ENCODE measurements around the gene PARP12.
A peak's percentile ranks its signal among the peaks of the same experiment; 100 is the strongest.
"Not testable (repeated sequence)": the region's sequence is repeated elsewhere in the genome, so short reads cannot be mapped to it uniquely, and the experiment has no call there.

Gene PARP12

DNA sequence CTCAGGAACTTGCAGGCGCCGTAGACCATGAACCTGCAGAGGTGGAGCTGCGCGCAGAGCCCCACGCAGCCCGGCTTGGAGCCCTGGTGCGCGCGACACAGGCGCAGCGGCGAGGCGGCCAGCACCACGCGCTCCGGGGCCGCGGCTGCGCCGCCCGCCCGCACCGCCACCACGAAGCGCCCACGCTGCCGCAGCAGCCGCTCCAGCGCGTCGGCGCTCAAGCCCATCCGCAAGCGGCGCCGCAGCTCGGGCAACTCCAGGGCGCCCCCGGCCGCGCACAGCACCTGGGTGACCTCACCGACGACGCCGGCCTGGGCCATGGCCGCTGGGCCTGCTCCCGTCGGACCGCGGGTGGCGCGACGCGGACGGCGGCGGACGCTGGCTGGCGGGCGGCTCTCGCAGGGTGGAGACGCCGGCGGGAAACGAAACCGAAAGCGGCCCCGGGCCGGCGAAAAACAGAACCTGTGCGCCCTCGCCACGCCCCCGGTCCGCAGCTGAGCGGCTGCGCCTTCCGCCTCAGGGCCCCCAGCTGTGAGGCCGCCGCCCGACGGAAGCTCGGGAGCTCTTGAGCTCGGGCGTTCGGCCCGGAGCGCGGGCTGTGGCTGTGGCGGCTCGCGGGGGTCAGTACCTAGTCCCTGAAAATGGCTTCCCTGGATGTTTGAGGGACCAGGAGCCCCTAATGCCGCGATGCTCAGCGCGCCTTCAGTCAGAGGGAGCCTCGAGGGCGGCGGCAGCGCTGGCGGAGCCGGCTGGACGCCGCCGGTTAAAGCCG is at the start of gene PARP12:
Gene PARP12, minus strand, starts transcription at position 424 of the 772 bp plus-strand sequence. Its CDS starts 104 bp downstream, at position 320.
- Histone ChIP-seq H3K4me1 (ENCODE audit: control insufficient read depth, insufficient read depth, low read length) (no peaks in the 10 kb centered on the region), H3K9ac (ENCODE audit: low read depth, low read length) (peak within 1 kb of the TSS; percentile 47), H3K4me3 (ENCODE audit: low read depth, low read length) (peak within 1 kb of the TSS; percentile 68), H3K27me3 (ENCODE audit: control insufficient read depth, insufficient read depth, low read length) (peaks cover 22% of the 10 kb centered on the region), H3K36me3 (ENCODE audit: control insufficient read depth, insufficient read depth, low read length) (no peaks in the 10 kb centered on the region), H3K9me3 (ENCODE audit: control insufficient read depth, insufficient read depth, low read length) (no peaks in the 10 kb centered on the region)

DNA sequence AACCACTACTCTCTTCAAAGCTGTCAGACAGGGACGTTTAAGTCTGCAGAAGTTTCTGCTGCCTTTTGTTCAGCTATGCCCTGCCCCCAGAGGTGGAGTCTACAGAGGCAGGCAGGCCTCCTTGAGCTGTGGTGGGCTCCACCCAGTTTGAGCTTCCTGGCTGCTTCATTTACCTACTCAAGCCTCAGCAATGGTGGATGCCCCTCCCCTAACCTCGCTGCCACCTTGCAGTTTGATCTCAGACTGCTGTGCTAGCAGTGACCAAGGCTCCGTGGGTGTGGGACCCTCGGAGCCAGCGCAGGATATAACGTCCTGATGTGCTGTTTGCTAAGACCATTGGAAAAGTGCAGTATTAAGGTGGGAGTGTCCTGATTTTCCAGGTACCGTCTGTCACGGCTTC is 46.0 kb upstream of the PARP12 start:
- peaks cover 11% of the 10 kb centered on the region for H3K36me3 ChIP-seq (ENCODE audit: control insufficient read depth, insufficient read depth, low read length)
- H3K4me3 ChIP-seq (ENCODE audit: low read depth, low read length); H3K27me3 ChIP-seq (ENCODE audit: control insufficient read depth, insufficient read depth, low read length); H3K9me3 ChIP-seq (ENCODE audit: control insufficient read depth, insufficient read depth, low read length); H3K4me1 ChIP-seq (ENCODE audit: control insufficient read depth, insufficient read depth, low read length); H3K9ac ChIP-seq (ENCODE audit: low read depth, low read length): not testable (repeated sequence)

- H3K9me3 ChIP-seq (ENCODE audit: control insufficient read depth, insufficient read depth, low read length), result no peaks in the 10 kb centered on the region
- no peak overlapping the region for H3K4me3 ChIP-seq (ENCODE audit: low read depth, low read length)
- H3K9ac ChIP-seq (ENCODE audit: low read depth, low read length), result no peak overlapping the region
- H3K27me3 ChIP-seq (ENCODE audit: control insufficient read depth, insufficient read depth, low read length), result no peaks in the 10 kb centered on the region
- H3K36me3 ChIP-seq (ENCODE audit: control insufficient read depth, insufficient read depth, low read length), result peaks cover 12% of the 10 kb centered on the region
- no peaks in the 10 kb centered on the region for H3K4me1 ChIP-seq (ENCODE audit: control insufficient read depth, insufficient read depth, low read length)
Observed at GRCh38 chr7:140096459-140096858, 33.7 kb upstream of the PARP12 start.

DNA sequence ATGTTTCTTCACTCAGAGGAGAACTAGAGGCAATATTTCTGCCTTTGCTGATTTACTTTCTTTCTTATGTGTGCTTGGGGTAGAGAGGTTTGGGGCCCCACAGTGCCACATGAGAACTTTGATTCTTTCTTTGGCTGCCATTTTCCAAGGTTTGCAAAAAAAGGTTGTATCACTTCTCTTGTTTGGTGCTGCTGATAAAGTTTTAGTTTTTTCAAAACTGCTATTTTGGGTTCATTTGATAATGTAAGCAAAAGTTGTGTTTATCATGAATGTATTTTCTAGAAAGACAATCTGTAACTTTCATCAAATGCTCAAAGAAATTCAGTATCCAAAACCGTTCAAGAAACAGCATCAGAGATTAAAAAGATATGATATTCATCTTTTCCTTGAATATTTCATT is 30.6 kb upstream of the PARP12 start:
- Histone ChIP-seq H3K4me3 (ENCODE audit: low read depth, low read length) (no peak overlapping the region), H3K9ac (ENCODE audit: low read depth, low read length) (no peak overlapping the region), H3K27me3 (ENCODE audit: control insufficient read depth, insufficient read depth, low read length) (no peaks in the 10 kb centered on the region), H3K9me3 (ENCODE audit: control insufficient read depth, insufficient read depth, low read length) (no peaks in the 10 kb centered on the region), H3K4me1 (ENCODE audit: control insufficient read depth, insufficient read depth, low read length) (no peaks in the 10 kb centered on the region), H3K36me3 (ENCODE audit: control insufficient read depth, insufficient read depth, low read length) (peaks cover 16% of the 10 kb centered on the region)

DNA sequence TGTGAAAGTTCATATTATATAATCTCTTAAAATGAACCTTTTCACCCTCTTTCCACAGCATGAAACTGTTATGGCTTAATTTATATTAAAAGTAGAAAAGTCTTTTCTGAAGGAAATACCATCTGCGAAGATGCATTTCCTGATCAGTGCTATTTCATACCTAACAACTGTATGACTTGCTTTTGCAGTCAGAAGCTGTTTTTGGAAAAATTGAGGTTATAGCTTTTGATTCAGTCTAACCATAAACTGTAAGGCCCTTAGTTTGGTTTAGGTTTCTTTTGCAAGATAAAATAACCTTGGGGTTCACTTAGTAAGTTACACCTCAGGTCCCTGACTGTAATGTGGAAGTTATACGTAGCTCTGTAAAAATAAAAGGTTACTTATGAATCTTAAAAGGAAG is 22.7 kb upstream of the PARP12 start:
- Histone ChIP-seq H3K27me3 (ENCODE audit: control insufficient read depth, insufficient read depth, low read length) (no peaks in the 10 kb centered on the region), H3K4me1 (ENCODE audit: control insufficient read depth, insufficient read depth, low read length) (no peaks in the 10 kb centered on the region), H3K9me3 (ENCODE audit: control insufficient read depth, insufficient read depth, low read length) (no peaks in the 10 kb centered on the region), H3K9ac (ENCODE audit: low read depth, low read length) (no peak overlapping the region), H3K4me3 (ENCODE audit: low read depth, low read length) (no peak overlapping the region), H3K36me3 (ENCODE audit: control insufficient read depth, insufficient read depth, low read length) (no peaks in the 10 kb centered on the region)

GRCh38 chr7:140084972-140085371 is 22.2 kb upstream of the PARP12 start:
- Histone ChIP-seq H3K9ac (ENCODE audit: low read depth, low read length) (no peak overlapping the region), H3K27me3 (ENCODE audit: control insufficient read depth, insufficient read depth, low read length) (no peaks in the 10 kb centered on the region), H3K36me3 (ENCODE audit: control insufficient read depth, insufficient read depth, low read length) (no peaks in the 10 kb centered on the region), H3K4me1 (ENCODE audit: control insufficient read depth, insufficient read depth, low read length) (no peaks in the 10 kb centered on the region), H3K9me3 (ENCODE audit: control insufficient read depth, insufficient read depth, low read length) (no peaks in the 10 kb centered on the region), H3K4me3 (ENCODE audit: low read depth, low read length) (no peak overlapping the region)

DNA sequence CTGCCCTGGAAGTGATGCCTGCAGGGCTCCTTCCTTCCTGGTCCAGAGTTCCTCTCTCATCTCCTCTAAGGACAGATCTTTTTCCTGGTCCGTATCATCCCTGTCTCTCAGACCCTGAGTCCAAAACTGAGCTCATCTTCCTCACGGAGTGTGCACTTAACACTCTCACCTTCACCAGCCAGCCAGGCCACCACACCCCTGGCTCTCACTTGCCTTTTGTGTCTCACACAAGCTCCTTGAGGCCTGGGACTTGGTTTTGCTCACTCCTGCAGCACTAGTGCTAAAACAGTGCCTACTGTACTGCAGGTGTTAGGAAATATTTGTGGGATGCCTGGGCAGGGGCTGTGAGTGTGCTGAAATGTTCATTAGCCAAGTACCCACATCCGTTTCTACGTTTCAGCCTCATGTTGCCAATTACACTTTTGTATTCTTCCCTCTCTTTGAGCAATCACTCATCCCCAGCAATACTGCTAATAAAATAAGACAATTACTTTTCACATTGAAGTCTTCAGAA is 21.4 kb upstream of the PARP12 start:
- Histone ChIP-seq H3K4me3 (ENCODE audit: low read depth, low read length) (no peak overlapping the region), H3K27me3 (ENCODE audit: control insufficient read depth, insufficient read depth, low read length) (no peaks in the 10 kb centered on the region), H3K9me3 (ENCODE audit: control insufficient read depth, insufficient read depth, low read length) (no peaks in the 10 kb centered on the region), H3K36me3 (ENCODE audit: control insufficient read depth, insufficient read depth, low read length) (no peaks in the 10 kb centered on the region), H3K4me1 (ENCODE audit: control insufficient read depth, insufficient read depth, low read length) (no peaks in the 10 kb centered on the region), H3K9ac (ENCODE audit: low read depth, low read length) (no peak overlapping the region)

DNA sequence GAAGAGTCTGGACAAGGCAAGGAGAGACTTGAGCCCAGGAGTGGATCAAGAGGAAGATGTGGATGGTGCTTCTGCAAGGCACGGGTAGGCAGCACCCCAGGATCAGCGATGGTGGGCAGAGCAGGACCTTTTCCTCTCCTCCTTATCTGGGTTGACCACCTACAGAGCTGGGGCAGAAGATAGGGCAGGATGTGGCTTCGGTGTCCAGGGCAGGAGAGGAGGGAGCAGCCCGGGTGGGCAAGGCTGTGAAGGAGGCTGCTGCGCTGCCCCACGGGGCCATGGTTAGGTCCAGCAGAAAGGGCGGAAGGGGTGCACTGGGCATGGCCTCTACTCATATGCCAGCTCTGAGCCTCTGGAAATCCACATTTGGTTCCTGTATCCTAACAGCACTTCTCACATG is 20.0 kb upstream of the PARP12 start:
- Histone ChIP-seq H3K9me3 (ENCODE audit: control insufficient read depth, insufficient read depth, low read length) (no peaks in the 10 kb centered on the region), H3K4me3 (ENCODE audit: low read depth, low read length) (no peak overlapping the region), H3K27me3 (ENCODE audit: control insufficient read depth, insufficient read depth, low read length) (no peaks in the 10 kb centered on the region), H3K4me1 (ENCODE audit: control insufficient read depth, insufficient read depth, low read length) (no peaks in the 10 kb centered on the region), H3K36me3 (ENCODE audit: control insufficient read depth, insufficient read depth, low read length) (no peaks in the 10 kb centered on the region), H3K9ac (ENCODE audit: low read depth, low read length) (no peak overlapping the region)

DNA sequence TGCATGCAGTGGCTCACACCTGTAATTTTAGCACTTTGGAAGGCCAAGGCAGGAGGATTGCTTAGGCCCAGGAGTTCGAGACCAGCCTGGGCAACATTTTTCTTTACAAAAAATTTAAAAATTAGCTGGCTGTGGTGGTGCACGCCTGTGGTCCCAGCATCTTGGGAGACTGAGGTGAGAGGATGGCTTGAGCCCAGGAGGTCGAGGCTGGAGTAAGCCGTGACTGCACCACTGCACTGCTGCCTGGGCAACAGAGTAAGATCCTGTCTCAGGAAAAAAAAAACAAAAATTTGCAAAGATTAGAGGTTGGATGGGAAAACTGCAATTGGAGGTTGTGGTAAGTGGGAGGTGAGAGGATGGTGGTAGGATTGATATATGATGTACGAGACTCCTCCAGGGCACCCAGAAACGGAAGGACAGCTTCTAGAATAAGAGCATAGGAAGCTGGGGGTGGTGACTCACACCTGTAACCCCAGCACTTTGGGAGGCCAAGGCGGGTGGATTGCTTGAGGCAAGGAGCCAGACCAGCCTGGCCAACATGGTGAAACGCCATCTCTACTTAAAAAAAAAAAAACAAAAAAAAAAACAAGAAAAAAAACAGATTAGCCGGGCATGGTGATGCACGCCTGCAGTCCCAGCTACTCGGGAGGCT is 19.1 kb upstream of the PARP12 start:
- H3K9ac ChIP-seq (ENCODE audit: low read depth, low read length), result no peak overlapping the region
- H3K4me1 ChIP-seq (ENCODE audit: control insufficient read depth, insufficient read depth, low read length), result no peaks in the 10 kb centered on the region
- H3K9me3 ChIP-seq (ENCODE audit: control insufficient read depth, insufficient read depth, low read length), result no peaks in the 10 kb centered on the region
- no peak overlapping the region for H3K4me3 ChIP-seq (ENCODE audit: low read depth, low read length)
- H3K27me3 ChIP-seq (ENCODE audit: control insufficient read depth, insufficient read depth, low read length), result no peaks in the 10 kb centered on the region
- no peaks in the 10 kb centered on the region for H3K36me3 ChIP-seq (ENCODE audit: control insufficient read depth, insufficient read depth, low read length)

DNA sequence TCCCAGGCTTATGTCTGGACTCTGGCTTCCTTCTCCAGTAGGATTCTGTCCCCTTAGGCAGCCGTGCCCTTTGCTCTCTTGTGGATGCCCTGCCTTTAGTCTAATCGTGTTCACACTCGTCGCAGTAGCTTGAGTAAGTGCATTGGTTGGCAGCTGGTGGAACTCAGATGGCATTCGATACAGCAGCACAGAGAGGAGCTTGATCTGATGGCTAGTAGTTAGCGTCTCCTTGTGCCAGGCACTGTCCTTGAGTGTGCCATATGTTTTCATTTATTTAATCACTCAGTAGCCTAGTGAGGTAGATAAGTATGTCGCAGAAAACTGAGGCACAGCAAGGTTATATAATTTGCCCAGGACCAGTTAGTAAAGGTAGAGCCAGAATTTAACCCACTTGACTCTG is 18.2 kb upstream of the PARP12 start:
- Histone ChIP-seq H3K9ac (ENCODE audit: low read depth, low read length) (no peak overlapping the region), H3K27me3 (ENCODE audit: control insufficient read depth, insufficient read depth, low read length) (no peaks in the 10 kb centered on the region), H3K36me3 (ENCODE audit: control insufficient read depth, insufficient read depth, low read length) (no peaks in the 10 kb centered on the region), H3K9me3 (ENCODE audit: control insufficient read depth, insufficient read depth, low read length) (no peaks in the 10 kb centered on the region), H3K4me3 (ENCODE audit: low read depth, low read length) (no peak overlapping the region), H3K4me1 (ENCODE audit: control insufficient read depth, insufficient read depth, low read length) (no peaks in the 10 kb centered on the region)

- Histone ChIP-seq H3K4me1 (ENCODE audit: control insufficient read depth, insufficient read depth, low read length) (no peaks in the 10 kb centered on the region), H3K9ac (ENCODE audit: low read depth, low read length) (no peak overlapping the region), H3K9me3 (ENCODE audit: control insufficient read depth, insufficient read depth, low read length) (no peaks in the 10 kb centered on the region), H3K36me3 (ENCODE audit: control insufficient read depth, insufficient read depth, low read length) (no peaks in the 10 kb centered on the region), H3K27me3 (ENCODE audit: control insufficient read depth, insufficient read depth, low read length) (no peaks in the 10 kb centered on the region), H3K4me3 (ENCODE audit: low read depth, low read length) (no peak overlapping the region)
Observed at GRCh38 chr7:140079121-140079536, 16.4 kb upstream of the PARP12 start.

DNA sequence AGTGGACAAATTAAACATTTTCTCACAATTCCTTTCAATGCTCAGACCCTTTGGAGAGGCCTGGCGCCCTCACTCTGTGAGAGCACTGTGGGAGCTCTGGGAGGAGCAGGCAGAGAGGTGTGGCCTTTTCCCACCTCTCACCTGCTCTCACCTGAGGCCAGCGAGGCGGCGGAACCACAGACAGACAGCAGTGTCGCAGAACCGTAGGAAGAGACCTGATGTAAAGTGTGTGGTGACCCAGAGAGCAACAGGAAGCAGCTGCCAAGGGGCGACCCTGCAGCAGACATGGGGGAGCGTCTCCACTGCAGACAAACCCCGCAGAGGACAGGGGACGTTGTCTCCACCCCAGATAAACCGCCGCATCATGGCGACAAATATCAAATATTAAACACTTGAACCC is 15.6 kb upstream of the PARP12 start:
- Histone ChIP-seq H3K27me3 (ENCODE audit: control insufficient read depth, insufficient read depth, low read length) (no peaks in the 10 kb centered on the region), H3K36me3 (ENCODE audit: control insufficient read depth, insufficient read depth, low read length) (no peaks in the 10 kb centered on the region), H3K4me3 (ENCODE audit: low read depth, low read length) (no peak overlapping the region), H3K9me3 (ENCODE audit: control insufficient read depth, insufficient read depth, low read length) (no peaks in the 10 kb centered on the region), H3K9ac (ENCODE audit: low read depth, low read length) (no peak overlapping the region), H3K4me1 (ENCODE audit: control insufficient read depth, insufficient read depth, low read length) (no peaks in the 10 kb centered on the region)

Data from iPS-15b (cell line).